Measurements from ENCODE around the gene KLK1.
A peak's percentile ranks its signal among the peaks of the same experiment; 100 is the strongest.

KLK1 gene

DNA sequence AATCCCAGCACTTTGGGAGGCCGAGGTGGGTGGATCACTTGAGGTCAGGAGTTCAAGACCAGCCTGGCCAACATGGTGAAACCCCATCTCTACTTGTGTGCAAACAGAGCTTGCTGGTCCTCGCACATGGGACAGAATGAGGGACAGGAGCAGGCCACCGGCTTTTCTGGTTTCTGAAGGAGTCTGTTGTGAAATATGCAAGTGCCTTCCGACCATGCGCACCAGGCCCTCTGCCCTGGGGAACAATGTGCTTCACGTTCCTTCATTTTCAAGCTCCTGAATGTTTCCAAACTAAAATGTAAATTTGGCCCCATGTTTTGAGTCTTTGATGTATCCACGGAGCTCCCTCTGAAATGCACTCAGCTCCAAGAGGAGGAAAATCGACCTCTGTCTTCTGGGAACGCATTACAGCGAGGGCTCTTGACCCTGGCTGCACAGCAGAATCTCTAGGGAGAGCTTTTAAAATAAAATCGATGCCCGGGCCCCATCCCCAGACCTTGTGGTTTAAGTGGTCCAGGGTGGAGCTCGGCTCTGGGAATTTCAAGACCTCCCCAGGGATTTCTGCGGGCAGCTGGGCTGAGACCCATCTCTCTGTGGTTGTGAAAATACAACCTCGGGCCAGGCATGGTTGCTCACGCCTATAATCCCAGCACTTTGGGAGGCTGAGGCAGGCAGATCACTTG lies 42.7 kb downstream of the KLK1 start:
- no peak overlapping the region for H3K4me3 ChIP-seq (ENCODE audit: low read depth, low read length)
- DNase-seq (ENCODE audit: low read depth): peak; percentile 78
- 0 out of 2 replicates have a peak, but pooled peaks have one; percentile 16 for TF ChIP-seq MAX (IDR thresholded peaks at IDR 0.05; ENCODE audit: low read depth, low read length)
- peak; percentile 33; the same call in 1 of the 2 replicates for TF ChIP-seq MYC (IDR thresholded peaks at IDR 0.05; ENCODE audit: low read depth, low read length)
- TF ChIP-seq, protein P1, sequence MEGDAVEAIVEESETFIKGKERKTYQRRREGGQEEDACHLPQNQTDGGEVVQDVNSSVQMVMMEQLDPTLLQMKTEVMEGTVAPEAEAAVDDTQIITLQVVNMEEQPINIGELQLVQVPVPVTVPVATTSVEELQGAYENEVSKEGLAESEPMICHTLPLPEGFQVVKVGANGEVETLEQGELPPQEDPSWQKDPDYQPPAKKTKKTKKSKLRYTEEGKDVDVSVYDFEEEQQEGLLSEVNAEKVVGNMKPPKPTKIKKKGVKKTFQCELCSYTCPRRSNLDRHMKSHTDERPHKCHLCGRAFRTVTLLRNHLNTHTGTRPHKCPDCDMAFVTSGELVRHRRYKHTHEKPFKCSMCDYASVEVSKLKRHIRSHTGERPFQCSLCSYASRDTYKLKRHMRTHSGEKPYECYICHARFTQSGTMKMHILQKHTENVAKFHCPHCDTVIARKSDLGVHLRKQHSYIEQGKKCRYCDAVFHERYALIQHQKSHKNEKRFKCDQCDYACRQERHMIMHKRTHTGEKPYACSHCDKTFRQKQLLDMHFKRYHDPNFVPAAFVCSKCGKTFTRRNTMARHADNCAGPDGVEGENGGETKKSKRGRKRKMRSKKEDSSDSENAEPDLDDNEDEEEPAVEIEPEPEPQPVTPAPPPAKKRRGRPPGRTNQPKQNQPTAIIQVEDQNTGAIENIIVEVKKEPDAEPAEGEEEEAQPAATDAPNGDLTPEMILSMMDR (IDR thresholded peaks at IDR 0.05; ENCODE audit: low read depth, low read length): no peak

DNA sequence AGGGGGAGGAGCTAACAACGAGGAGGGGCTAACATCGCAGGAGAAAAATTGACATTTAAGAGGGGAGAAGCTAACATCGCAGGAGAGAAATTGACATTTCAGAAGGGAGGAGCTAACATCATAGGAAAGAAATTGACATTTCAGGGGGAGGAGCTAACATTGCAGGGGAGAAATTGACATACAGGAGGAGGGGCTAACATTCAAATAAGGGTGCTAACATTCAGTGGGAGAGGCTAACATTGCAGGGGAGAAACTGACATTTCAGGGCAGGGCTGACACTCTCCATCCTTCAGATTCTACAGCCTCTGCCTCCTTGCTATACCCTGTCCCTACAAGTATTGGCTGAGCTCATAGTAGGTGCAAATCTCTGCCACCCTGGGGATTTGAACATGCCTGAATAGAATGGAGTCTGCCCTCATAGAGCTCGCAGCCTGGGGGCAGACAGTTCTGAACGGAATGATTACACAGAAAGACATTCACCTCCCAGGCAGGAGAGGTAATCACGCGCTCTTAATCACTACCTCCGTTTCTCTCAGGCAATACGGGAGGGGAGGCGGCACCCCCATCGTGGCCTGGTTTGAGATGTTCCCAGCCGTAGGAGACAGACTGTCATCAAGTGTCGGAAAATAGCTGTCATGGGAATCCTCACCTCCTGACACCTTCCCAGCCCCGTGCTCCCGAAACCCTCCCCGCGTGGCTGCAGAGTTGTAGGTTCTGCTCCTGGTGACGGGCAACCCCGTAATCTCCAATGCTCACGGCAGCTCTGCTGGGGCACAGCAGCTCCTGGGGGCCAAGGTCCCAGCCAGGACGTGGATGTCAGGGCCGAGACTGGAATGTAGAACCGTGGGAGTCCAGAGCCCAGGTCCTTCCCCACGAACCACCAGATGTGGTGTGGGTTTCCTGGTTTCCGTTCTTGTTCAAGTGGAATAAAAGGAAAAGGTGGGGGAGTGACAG lies 43.8 kb downstream of the KLK1 start:
- no peak for DNase-seq (ENCODE audit: low read depth)
- H3K4me3 ChIP-seq (ENCODE audit: low read depth, low read length): no peak overlapping the region
- TF ChIP-seq, protein P1 (IDR thresholded peaks at IDR 0.05; ENCODE audit: low read depth, low read length): no peak
- no peak for TF ChIP-seq MAX (IDR thresholded peaks at IDR 0.05; ENCODE audit: low read depth, low read length)
- TF ChIP-seq MYC (IDR thresholded peaks at IDR 0.05; ENCODE audit: low read depth, low read length): no peak
- no peak for TF ChIP-seq POLR2A (IDR thresholded peaks at IDR 0.05; ENCODE audit: extremely low read depth, insufficient read length)

GRCh38 chr19:50778906-50779430 lies 44.6 kb downstream of the KLK1 start:
- TF ChIP-seq POLR2A (IDR thresholded peaks at IDR 0.05; ENCODE audit: extremely low read depth, insufficient read length): no peak
- no peak for TF ChIP-seq MYC (IDR thresholded peaks at IDR 0.05; ENCODE audit: low read depth, low read length)
- TF ChIP-seq, protein P1 (IDR thresholded peaks at IDR 0.05; ENCODE audit: low read depth, low read length): no peak
- TF ChIP-seq MAX (IDR thresholded peaks at IDR 0.05; ENCODE audit: low read depth, low read length): no peak
- no peak for DNase-seq (ENCODE audit: low read depth)
- no peak overlapping the region for H3K4me3 ChIP-seq (ENCODE audit: low read depth, low read length)

DNA sequence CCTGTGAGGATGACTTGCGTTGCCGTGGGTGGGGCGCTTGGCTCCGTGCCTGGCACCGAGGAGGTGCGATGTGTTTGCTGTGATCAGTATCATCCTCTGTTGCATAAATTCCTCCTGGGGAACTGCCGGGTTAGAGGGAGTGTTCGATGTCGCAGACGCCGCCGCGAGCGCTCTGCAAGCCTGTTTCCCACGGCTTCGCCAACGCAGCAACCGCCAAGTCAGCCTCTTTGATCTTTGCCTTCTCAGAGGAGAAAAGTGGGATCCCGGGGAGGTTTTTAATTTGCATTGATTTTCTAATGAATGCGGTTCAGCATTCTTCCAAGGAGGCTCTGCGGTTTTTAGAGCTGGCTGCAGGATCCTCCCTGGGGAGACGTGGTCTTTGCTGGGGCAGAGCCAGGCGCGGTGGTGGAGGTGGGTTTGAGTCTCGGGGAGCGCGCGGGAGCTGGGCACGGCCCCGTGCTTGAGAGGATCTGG lies 45.7 kb downstream of the KLK1 start:
- TF ChIP-seq, protein P1 (IDR thresholded peaks at IDR 0.05; ENCODE audit: low read depth, low read length): no peak
- no peak for TF ChIP-seq POLR2A (IDR thresholded peaks at IDR 0.05; ENCODE audit: extremely low read depth, insufficient read length)
- no peak for TF ChIP-seq MYC (IDR thresholded peaks at IDR 0.05; ENCODE audit: low read depth, low read length)
- TF ChIP-seq MAX (IDR thresholded peaks at IDR 0.05; ENCODE audit: low read depth, low read length): no peak
- no peak overlapping the region for H3K4me3 ChIP-seq (ENCODE audit: low read depth, low read length)
- DNase-seq (ENCODE audit: low read depth): peak; percentile 75

- no peak overlapping the region for H3K4me3 ChIP-seq (ENCODE audit: low read depth, low read length)
- no peak for DNase-seq (ENCODE audit: low read depth)
- TF ChIP-seq, protein P1 (IDR thresholded peaks at IDR 0.05; ENCODE audit: low read depth, low read length): no peak
- TF ChIP-seq POLR2A (IDR thresholded peaks at IDR 0.05; ENCODE audit: extremely low read depth, insufficient read length) (no peak), MYC (IDR thresholded peaks at IDR 0.05; ENCODE audit: low read depth, low read length) (no peak), MAX (IDR thresholded peaks at IDR 0.05; ENCODE audit: low read depth, low read length) (no peak)
Measured at GRCh38 chr19:50777261-50777660, 46.3 kb downstream of the KLK1 start.
